GM12875 (cell line): ENCODE results near the gene GALNT17.

Experiments used
- H3K4me3 ChIP-seq: one replicate; pipeline ENCODE4 v1.5.1; 2011; ENCODE audit warnings: low read depth, low read length, control low read depth
- TF ChIP-seq, protein P1 (sequence below): IDR thresholded peaks from 2 replicates; pipeline ENCODE4 v1.5.1; 2011; ENCODE audit warnings: low read depth, mild to moderate bottlenecking, control low read depth, inconsistent platforms, low read length, moderate library complexity, borderline replicate concordance; ENCODE audit not compliant: insufficient read depth

Gene GALNT17

GRCh38 chr7:71682841-71683781 lies 551.2 kb downstream of the GALNT17 start:
- TF ChIP-seq, protein P1, sequence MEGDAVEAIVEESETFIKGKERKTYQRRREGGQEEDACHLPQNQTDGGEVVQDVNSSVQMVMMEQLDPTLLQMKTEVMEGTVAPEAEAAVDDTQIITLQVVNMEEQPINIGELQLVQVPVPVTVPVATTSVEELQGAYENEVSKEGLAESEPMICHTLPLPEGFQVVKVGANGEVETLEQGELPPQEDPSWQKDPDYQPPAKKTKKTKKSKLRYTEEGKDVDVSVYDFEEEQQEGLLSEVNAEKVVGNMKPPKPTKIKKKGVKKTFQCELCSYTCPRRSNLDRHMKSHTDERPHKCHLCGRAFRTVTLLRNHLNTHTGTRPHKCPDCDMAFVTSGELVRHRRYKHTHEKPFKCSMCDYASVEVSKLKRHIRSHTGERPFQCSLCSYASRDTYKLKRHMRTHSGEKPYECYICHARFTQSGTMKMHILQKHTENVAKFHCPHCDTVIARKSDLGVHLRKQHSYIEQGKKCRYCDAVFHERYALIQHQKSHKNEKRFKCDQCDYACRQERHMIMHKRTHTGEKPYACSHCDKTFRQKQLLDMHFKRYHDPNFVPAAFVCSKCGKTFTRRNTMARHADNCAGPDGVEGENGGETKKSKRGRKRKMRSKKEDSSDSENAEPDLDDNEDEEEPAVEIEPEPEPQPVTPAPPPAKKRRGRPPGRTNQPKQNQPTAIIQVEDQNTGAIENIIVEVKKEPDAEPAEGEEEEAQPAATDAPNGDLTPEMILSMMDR = no peak
- H3K4me3 ChIP-seq = no peak overlapping the region

DNA sequence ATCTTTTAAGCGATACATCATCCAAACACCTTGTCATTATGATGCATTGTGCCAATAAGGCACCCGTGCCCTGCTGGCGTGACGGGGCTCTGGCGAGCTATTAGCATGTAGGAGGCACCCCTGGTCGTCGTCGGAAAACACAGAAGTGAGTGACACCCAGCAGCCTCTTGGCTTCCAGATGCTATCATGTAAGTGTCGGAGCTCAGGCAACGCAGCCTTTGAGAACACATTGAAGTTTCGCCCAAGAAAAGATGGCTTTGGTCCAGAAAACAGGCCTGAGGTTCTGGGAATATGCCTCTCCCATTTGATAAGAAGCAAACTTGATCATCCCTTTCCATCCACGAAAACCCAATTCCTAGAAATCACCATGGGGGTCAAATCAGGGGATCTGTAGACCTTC lies 555.3 kb downstream of the GALNT17 start:
- TF ChIP-seq, protein P1 = no peak
- no peak overlapping the region for H3K4me3 ChIP-seq

- TF ChIP-seq, protein P1 = no peak
Observed at GRCh38 chr7:71687831-71688599, 556.1 kb downstream of the GALNT17 start.

DNA sequence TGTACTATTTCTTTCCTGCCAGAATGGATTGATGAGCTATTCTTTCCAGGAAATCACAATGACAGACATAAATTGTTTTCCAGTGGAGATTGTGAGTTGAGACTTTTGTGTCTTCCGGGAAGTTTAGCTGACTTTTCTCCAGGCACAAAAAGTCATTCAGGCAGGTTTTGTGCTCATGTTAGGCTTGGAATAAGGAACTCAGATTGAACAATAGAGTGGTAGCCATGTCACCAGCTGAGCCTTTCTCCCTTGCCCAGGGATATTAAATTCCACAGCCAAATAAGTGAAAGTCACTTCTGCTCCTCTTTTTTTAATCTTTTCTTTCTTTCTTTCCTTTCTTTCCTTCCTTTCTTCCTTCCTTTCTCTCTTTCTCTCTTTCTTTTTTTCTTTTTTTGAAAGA lies 559.6 kb downstream of the GALNT17 start:
- TF ChIP-seq, protein P1 = no peak
- no peak overlapping the region for H3K4me3 ChIP-seq

More at GRCh38 chr7:71687831-71688599, 556.1 kb downstream of the GALNT17 start:
- H3K4me3 ChIP-seq = no peak overlapping the region

- TF ChIP-seq, protein P1 = no peak
Observed at GRCh38 chr7:71694665-71695064, 562.7 kb downstream of the GALNT17 start.

DNA sequence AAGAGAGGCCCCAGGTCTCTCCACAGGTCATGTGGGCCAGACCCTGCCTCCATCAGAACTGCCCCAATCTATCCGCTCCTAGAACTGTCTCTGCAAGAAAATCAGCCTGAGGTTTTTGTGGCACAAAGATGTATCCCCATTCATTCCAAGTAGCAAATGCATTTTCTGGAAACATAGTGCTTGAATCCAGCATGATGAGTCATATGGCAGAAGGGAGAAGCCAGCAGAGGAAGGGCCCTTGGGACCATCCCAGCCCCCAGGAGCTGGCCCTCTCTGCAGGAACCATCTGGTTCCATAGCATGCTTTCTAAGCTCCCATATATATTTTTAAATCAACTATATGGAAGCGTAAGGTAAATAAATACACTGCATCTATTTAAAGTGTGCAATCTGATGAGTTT lies 563.2 kb downstream of the GALNT17 start:
- TF ChIP-seq, protein P1 = no peak
- no peak overlapping the region for H3K4me3 ChIP-seq

More at GRCh38 chr7:71694665-71695064, 562.7 kb downstream of the GALNT17 start:
- no peak overlapping the region for H3K4me3 ChIP-seq

GRCh38 chr7:71696511-71696910 lies 564.6 kb downstream of the GALNT17 start:
- no peak overlapping the region for H3K4me3 ChIP-seq
- TF ChIP-seq, protein P1 = no peak
